Adrenal gland (tissue), 5 donors: Measurements from ENCODE around the gene LRFN2.

Source experiments
- POLR2A ChIP-seq, 2 donors: fragments of 450-650 bp; IDR thresholded peaks; one replicate each; pipeline ENCODE4 v1.6.1; 2017; ENCODE audit warnings: antibody characterized with exemption in 2 of 2, mild to moderate bottlenecking in 2 of 2, moderate library complexity in 1 of 2
- TF ChIP-seq, protein P1 (sequence below), 6 experiments: fragments of 450-650 bp in 4 of 6; fragments of 200-600 bp in 2 of 6; sonication (generic) in 1 of 6; IDR thresholded peaks; 1 replicate in 5 of 6; 2 replicates in 1 of 6; pipeline versions ENCODE4 v1.5.1 to v1.8.0; 2016 to 2021; ENCODE audit warnings: antibody characterized with exemption in 6 of 6, mild to moderate bottlenecking in 2 of 6, moderate library complexity in 1 of 6
- donor health status: DM: no; HTN: no; CAD: no.

DNA sequence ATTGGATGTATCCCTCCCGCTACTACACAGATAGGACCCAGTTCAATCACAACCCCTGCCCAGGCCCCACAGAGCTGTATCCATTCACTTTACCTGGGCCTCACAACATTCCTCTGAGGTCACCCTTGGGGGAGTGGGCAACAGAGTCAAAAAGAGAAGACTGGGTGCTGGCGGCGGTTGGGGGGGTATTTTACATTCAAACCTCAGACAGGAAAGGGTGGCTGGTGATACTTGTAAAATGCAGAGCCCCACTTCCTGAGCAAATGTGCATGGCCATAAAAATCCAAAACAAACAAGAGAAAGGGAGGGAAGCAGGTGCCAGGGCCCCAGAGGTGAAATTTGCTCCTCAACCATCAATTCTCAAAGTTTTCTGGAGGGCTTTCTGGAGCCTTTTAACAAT, 3.5 kb downstream of the LRFN2 start:
- TF ChIP-seq, protein P1, sequence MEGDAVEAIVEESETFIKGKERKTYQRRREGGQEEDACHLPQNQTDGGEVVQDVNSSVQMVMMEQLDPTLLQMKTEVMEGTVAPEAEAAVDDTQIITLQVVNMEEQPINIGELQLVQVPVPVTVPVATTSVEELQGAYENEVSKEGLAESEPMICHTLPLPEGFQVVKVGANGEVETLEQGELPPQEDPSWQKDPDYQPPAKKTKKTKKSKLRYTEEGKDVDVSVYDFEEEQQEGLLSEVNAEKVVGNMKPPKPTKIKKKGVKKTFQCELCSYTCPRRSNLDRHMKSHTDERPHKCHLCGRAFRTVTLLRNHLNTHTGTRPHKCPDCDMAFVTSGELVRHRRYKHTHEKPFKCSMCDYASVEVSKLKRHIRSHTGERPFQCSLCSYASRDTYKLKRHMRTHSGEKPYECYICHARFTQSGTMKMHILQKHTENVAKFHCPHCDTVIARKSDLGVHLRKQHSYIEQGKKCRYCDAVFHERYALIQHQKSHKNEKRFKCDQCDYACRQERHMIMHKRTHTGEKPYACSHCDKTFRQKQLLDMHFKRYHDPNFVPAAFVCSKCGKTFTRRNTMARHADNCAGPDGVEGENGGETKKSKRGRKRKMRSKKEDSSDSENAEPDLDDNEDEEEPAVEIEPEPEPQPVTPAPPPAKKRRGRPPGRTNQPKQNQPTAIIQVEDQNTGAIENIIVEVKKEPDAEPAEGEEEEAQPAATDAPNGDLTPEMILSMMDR (IDR thresholded peaks at IDR 0.05) = no peak
- TF ChIP-seq POLR2A (IDR thresholded peaks at IDR 0.05) = no peak
